IPS-NIHi7 (cell line): ENCODE data around the gene MAGEL2.

ENCODE experiments used
- DNase-seq: peaks from one replicate; pipeline ENCODE4 v3.0.0; 2012; ENCODE audit warnings: mixed read lengths; ENCODE audit errors: extremely low spot score

MAGEL2 gene

DNA sequence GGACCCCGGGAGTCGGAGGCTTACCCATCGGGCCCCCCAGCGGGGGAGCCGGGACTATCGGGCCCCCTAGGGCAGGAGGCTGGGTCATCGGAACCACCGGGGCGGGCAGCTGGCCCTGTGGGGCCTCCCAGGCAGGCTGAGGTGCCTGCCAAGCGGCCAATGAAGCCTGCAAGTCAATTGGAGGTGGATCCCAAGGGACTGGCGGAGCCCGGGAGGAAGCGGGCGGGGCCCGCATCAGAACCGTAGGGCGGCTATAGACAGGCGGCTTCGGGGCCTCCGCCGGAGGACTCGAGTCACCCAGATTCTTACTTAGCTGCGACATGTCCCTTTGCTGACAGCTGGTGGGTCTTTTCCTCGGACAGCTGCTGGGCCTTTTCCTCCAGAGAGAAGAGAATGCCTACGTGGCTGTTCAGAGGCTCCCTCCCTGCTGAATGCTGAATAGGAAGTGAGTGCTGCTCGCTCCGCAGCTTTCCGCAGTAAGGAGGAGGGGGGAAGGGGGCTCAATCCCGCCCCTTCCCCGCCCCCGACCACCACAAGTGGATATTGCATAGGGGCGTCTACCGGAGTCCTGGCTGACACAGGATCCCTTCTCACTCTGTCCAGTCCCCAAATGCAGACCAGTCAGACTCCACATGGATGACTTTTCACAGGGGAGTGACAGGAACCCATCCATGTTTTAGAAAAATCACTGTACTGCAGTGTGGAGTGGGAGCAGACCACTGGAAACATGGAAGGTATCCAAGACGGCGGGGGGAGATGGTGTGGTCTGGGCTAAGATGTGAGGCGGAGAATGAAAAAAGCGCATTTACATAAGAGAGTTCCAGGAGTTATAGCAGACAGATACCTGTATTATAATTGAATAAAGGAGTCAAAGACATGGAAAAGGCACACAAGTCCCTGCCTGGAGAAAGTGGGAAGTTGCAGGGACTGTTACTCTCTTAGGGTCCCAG, at the start of gene MAGEL2:
Gene MAGEL2, minus strand, starts transcription at position 447 of the 950 bp plus-strand sequence. Its CDS starts 125 bp downstream, at position 322.
- peak; percentile 40 for DNase-seq

DNA sequence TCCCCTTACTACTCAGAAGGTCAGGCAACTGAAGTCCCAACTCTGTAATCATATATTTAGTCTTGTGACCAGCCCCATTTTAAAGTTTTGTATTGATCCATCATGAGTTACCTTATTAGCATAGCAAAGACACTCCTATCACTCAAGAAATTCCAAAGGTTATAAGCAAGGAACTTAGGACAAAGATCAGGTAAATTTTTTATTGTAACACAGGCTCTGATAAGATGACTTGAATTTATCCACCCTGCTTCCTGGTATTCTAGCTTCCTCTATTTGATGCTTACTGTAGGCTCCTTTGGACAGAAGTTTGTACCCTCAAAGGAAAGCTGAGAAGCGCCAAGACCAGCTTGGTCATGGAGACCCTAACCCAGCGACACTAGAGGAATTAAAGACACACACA, 47.6 kb upstream of the MAGEL2 start:
- no peak for DNase-seq

GRCh38 chr15:23694592-23694991, 46.9 kb upstream of the MAGEL2 start:
- DNase-seq: no peak

GRCh38 chr15:23690450-23690852, 42.8 kb upstream of the MAGEL2 start:
- DNase-seq: peak; percentile 48

GRCh38 chr15:23690015-23690414, 42.3 kb upstream of the MAGEL2 start:
- DNase-seq: no peak

GRCh38 chr15:23687143-23687470, 39.4 kb upstream of the MAGEL2 start, which contains the start of gene NDN:
TSS of gene NDN (minus strand) at chr15:23687305. CDS start at chr15:23687217, 88 bp downstream.
- peak; percentile 85 for DNase-seq

GRCh38 chr15:23686466-23687142, 38.9 kb upstream of the MAGEL2 start:
- no peak for DNase-seq

- DNase-seq: no peak
Measured at GRCh38 chr15:23671481-23671880, 23.8 kb upstream of the MAGEL2 start.

DNA sequence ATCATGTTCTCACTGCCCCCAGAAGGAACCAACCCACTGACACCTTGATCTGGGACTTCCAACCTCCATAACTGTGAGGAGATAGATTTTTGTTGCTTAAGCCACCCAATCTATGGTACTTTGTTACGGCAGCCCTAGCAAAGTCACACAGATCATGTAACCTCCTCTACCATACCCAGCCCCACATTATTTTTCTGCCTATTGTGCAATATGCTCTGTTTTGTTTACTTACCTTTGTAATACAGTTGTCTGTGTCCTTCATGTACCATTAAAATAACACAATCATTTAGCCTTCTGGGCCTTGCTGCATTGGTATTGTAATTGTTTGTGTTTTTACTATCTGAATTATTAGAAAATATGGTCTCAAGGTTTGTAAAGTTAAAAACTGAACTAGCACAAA, 23.3 kb upstream of the MAGEL2 start:
- no peak for DNase-seq

DNA sequence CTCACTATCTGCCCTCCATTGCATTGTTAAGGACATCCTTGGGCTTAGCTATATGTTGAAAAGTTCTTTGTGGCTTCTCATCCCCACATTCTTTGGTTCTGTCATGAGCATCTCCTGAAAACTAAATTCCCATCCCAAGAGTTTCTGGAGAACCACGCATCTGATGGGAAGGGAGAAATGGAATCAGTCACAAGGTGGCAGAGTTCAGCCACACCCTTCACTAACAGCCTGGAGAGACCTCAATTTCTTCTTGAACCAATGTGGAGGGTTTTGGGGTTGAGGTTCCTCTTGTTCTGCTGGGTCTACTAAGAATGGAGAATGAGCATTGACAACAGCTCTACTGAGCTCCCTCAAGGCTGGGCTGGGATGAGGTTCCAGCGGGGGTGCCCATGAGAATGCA, 15.6 kb upstream of the MAGEL2 start:
- DNase-seq: no peak

GRCh38 chr15:23648920-23649515, 1.4 kb upstream of the MAGEL2 start:
- DNase-seq: peak; percentile 40

GRCh38 chr15:23647001-23647295, 719 bp downstream of the MAGEL2 start:
- no peak for DNase-seq

DNA sequence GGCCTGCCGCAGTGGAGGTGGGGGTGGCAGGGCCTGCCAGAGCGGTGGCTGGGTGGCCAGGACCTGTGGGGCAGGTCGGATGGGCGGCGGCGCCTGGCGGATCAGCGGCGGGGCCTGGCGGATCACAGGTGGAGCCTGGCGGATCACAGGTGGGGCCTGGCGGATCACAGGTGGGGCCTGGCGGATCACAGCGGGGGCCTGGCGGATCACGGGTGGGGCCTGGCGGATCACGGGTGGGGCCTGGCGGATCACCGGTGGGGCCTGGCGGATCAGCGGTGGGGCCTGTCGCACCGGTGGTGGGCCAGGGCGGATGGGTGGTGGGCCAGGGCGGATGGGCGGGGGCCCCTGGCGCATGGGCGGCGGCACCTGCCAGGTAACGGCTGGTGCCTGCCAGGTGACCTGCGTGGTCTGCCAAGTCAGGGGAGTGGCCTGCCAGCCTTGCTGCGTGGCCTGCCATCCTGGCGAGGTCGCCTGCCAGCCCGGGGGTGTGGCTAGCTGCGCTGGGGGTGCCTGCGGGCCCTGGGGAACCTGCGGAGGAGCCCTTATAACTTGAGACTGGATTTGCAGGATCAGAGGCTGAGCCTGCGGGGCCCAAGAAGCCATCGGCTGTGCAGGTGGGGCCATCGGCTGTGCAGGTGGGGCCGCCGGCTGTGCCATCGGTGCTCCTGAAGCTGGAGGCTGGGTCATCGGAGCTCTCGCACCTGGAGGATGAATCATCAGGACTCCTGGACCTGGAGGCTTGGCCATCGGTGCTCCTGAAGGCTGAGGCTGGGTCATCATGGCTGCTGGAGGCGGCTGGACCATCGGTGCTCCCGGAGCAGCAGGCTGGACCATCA, 1.3 kb downstream of the MAGEL2 start:
- no peak for DNase-seq

DNA sequence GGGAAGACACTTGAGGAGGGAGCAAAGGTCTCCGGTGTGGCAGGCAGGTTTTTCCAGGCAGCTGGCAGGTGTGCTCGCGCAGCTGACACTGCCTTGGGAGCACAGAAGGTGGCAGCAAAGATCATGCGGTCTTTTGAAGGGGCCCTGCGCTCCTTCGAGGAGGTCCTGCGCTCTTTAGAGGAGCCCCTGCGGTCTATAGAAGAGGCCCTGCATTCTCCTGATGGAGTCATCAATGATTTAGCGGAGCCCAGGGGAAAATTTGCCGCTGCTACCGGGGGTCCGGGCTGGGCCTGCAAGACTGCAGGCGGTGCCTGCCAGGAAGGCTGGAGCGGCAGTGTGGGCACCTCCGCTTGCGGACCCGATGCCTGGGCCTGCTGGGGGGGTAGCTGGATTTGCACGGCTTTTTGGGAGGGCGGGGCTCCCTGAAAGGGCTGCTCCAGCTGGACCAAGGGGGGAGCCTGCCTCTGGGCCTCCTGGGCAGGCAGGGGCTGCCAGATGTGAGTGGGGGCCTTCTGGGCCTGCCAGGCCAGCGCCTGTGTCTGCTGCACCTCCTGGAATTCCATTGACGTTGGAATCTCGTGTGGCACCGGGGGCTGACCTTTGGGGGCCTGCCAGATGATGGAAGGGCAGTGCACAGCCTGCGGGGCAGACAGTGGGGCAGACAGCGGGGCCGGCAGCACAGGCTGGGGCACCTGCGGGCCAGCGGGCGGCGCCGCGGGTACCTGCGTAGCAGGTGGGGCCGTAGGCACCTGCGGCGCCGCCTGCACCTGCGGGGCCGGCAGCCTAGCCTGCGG, 2.1 kb downstream of the MAGEL2 start:
- peak; percentile 45 for DNase-seq

GRCh38 chr15:23644829-23645228, 2.8 kb downstream of the MAGEL2 start:
- DNase-seq: no peak

DNA sequence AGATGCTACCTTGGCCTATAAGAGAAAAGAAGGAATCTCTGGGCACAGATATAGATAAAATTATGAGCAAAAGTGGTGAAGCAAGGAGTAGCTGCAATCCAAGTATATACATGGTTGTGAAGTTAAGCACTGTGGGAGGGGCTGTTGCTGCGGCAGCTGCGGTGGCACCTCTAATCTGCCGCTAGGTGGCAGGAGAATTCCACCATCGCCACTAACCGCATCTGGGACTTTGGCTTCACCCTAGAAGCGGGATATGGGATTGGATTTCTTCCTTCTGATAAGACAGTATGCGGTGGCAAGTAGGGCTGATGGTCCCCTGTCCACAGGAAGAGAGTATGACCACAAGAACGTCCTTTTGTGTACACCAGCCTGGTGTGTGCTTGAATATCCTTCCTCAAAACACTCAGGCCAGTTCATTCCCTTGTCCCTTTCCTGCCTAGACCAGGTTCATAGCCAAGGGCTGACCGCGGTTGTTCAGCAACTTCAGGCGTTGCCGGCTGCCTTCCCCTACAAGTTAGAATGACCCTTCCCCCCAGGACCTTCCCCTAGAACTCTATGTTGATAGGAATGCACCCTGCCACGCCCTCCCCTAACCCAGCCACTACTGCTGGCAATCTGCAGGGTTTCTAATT, 5.1 kb downstream of the MAGEL2 start:
- DNase-seq: peak; percentile 74

GRCh38 chr15:23634181-23634580, 13.5 kb downstream of the MAGEL2 start:
- no peak for DNase-seq

- peak; percentile 21 for DNase-seq
Measured at GRCh38 chr15:23629234-23629805, 18.3 kb downstream of the MAGEL2 start.

- no peak for DNase-seq
Measured at GRCh38 chr15:23628612-23629233, 18.9 kb downstream of the MAGEL2 start.

- no peak for DNase-seq
Measured at GRCh38 chr15:23616536-23616935, 31.1 kb downstream of the MAGEL2 start.
